Lung (tissue), 12 donors: ENCODE measurements around the gene MROH2B. TPM values are rescaled to one million over a fixed set of nuclear protein-coding genes. Genes with fewer than 3 reads are reported as not detected.
A peak's percentile ranks its signal among the peaks of the same experiment; 100 is the strongest.

ENCODE experiments used
- ATAC-seq: fragments of 200-7000 bp; cut with Tn5 transposase; one replicate; pipeline ENCODE4 v1.9.1; 2020; ENCODE audit warnings: moderate number of reproducible peaks; ENCODE audit not compliant: insufficient read depth, low FRiP score
- DNase-seq, 3 donors: peaks; one replicate each; pipeline ENCODE4 v3.0.0-alpha.2; 2013 to 2017
- H3K27ac ChIP-seq, 2 donors: one replicate each; pipeline ENCODE4 v1.5.1; 2013; ENCODE audit warnings: mild to moderate bottlenecking in 2 of 2, moderate library complexity in 2 of 2, control low read depth in 1 of 2, inconsistent platforms in 1 of 2, low read depth in 1 of 2, low read length in 1 of 2
- H3K27me3 ChIP-seq, 3 donors: one replicate each; pipeline ENCODE4 v1.5.1; 2013; ENCODE audit warnings: low read length in 2 of 3; ENCODE audit not compliant: control insufficient read depth in 3 of 3, insufficient read depth in 3 of 3
- H3K36me3 ChIP-seq, 4 donors: one replicate each; pipeline ENCODE4 v1.5.1; 2013; ENCODE audit warnings: low read length in 4 of 4, mild to moderate bottlenecking in 1 of 4, moderate library complexity in 1 of 4; ENCODE audit not compliant: control insufficient read depth in 4 of 4, insufficient read depth in 4 of 4
- H3K4me1 ChIP-seq, 5 donors: one replicate each; pipeline ENCODE4 v1.5.1; 2013; ENCODE audit warnings: low read length in 5 of 5, mild to moderate bottlenecking in 2 of 5, moderate library complexity in 1 of 5; ENCODE audit not compliant: control insufficient read depth in 5 of 5, insufficient read depth in 5 of 5
- H3K4me3 ChIP-seq: one replicate; pipeline ENCODE4 v1.5.1; 2013; ENCODE audit warnings: mild to moderate bottlenecking, control low read depth, moderate library complexity
- H3K9ac ChIP-seq, 2 donors: one replicate each; pipeline ENCODE4 v1.5.1; 2013; ENCODE audit warnings: low read length in 2 of 2, control low read depth in 1 of 2; ENCODE audit not compliant: insufficient read depth in 1 of 2
- H3K9me3 ChIP-seq, 4 donors: one replicate each; pipeline ENCODE4 v1.5.1; 2013; ENCODE audit warnings: low read length in 3 of 4, mild to moderate bottlenecking in 1 of 4, moderate library complexity in 1 of 4; ENCODE audit not compliant: control insufficient read depth in 4 of 4, insufficient read depth in 3 of 4
- WGBS, 2 donors: extraction: QIAGEN DNeasy Blood & Tissue Kit; methylation state at CpG; one replicate each; pipeline ENCODE4 v1.1.7; 2013; 5-methylcytosine and 5-hydroxymethylcytosine counted together
- polyA plus RNA-seq, 2 donors: library from polyadenylated mRNA; stranded (reverse); fragments of 200-250 nt; gene quantifications; one replicate each; pipeline ENCODE4 v1.2.1, GENCODE V29; 2013
- total RNA-seq, 2 donors: library from RNA; depleted of rRNA in 1 of 2; stranded (reverse); fragments of >200 nt in 1 of 2; gene quantifications; one replicate each; pipeline ENCODE4 v1.2.1, GENCODE V29; 2014 to 2021
- TF ChIP-seq, protein P1 (sequence below): IDR thresholded peaks from 2 replicates; pipeline ENCODE4 v1.5.1; 2012; ENCODE audit warnings: mild to moderate bottlenecking; ENCODE audit errors: control extremely low read depth, extremely low read depth
- donor health status: control.
- donor health status: control.
- donor health status: Bipolar disorder and iron deficiency.
- donor health status: healthy.
- donor health status: DM: yes; HTN: yes; CAD: no.

MROH2B gene
- total and polyA plus RNA-seq, 4 donors: not detected

DNA sequence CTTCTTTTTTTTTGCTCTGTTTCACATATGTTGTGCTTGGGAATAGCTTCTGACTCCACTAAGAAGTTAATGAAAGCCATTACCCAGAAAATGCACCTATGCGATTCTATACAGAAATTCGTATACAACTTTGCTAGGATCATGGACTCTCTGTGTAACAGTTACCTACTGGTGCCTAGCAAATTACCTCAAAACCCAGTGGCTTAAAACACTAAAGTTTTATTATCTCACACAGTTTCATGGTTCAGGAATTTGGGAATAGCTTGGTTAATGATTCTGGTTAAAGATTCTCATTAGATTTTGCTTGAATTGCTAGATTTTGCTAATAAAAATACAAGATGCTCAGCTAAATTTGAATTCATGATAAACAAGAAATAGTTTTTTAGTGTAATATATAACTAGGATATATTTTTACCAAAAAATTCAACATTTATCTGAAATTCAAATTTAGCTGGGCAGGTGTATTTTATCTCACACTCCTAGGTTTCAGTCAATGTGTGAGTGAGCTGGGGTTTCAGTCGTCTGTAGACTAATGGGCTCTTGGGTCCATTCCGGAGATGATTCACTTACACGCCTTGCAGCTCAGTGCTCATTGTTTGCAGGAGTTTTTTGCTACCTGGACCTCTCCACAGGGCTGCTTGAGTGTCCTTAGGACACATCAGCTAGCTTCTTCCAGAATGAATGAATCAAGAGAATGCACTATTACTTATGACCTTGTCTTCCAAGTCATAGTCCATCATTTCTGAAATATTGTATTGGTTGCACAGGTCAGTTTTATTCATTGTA, 75.1 kb downstream of the MROH2B start:
- TF ChIP-seq, protein P1, sequence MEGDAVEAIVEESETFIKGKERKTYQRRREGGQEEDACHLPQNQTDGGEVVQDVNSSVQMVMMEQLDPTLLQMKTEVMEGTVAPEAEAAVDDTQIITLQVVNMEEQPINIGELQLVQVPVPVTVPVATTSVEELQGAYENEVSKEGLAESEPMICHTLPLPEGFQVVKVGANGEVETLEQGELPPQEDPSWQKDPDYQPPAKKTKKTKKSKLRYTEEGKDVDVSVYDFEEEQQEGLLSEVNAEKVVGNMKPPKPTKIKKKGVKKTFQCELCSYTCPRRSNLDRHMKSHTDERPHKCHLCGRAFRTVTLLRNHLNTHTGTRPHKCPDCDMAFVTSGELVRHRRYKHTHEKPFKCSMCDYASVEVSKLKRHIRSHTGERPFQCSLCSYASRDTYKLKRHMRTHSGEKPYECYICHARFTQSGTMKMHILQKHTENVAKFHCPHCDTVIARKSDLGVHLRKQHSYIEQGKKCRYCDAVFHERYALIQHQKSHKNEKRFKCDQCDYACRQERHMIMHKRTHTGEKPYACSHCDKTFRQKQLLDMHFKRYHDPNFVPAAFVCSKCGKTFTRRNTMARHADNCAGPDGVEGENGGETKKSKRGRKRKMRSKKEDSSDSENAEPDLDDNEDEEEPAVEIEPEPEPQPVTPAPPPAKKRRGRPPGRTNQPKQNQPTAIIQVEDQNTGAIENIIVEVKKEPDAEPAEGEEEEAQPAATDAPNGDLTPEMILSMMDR: no peak
- Histone ChIP-seq H3K36me3 (peaks cover 0 to 3% (median 0%) of the 10 kb centered on the region in 4 donors), H3K27ac (no peak overlapping the region), H3K9me3 (no peaks in the 10 kb centered on the region), H3K4me1 (peaks cover 0 to 20% (median 3%) of the 10 kb centered on the region in 5 donors), H3K4me3 (no peak overlapping the region), H3K27me3 (no peaks in the 10 kb centered on the region), H3K9ac (no peak overlapping the region)
- no peak for ATAC-seq
- no peak for DNase-seq
- 94 to 96% methylated on average over 5 of the region's 5 CpGs for WGBS, 2 donors

- H3K9ac ChIP-seq: no peak overlapping the region
- DNase-seq (no peak), ATAC-seq (no peak)
- H3K4me1 ChIP-seq: peaks cover 0 to 26% (median 1%) of the 10 kb centered on the region in 5 donors
- TF ChIP-seq, protein P1: no peak
- H3K36me3 ChIP-seq: no peaks in the 10 kb centered on the region
- no peaks in the 10 kb centered on the region for H3K9me3 ChIP-seq
- 66 to 71% methylated on average over 5 of the region's 5 CpGs for WGBS, 2 donors
- H3K27me3 ChIP-seq: no peaks in the 10 kb centered on the region
- no peak overlapping the region for H3K4me3 ChIP-seq
- H3K27ac ChIP-seq: peak overlapping the region; percentile 45 to 48
Observed at GRCh38 chr5:40991981-40992559, 79.1 kb downstream of the MROH2B start.

- H3K4me1 ChIP-seq: peaks cover 0 to 26% (median 1%) of the 10 kb centered on the region in 5 donors
- TF ChIP-seq, protein P1: no peak
- no peak overlapping the region for H3K4me3 ChIP-seq
- peak; percentile 91 for ATAC-seq
- DNase-seq: peak; percentile 85 to 98 (median 97)
- H3K9me3 ChIP-seq: no peaks in the 10 kb centered on the region
- H3K9ac ChIP-seq: no peak overlapping the region
- no peaks in the 10 kb centered on the region for H3K27me3 ChIP-seq
- WGBS, 2 donors: 15 to 42% methylated on average over 2 of the region's 2 CpGs
- no peaks in the 10 kb centered on the region for H3K36me3 ChIP-seq
- H3K27ac ChIP-seq: peak overlapping the region in 1 of 2 donors; percentile 69
Observed at GRCh38 chr5:40991168-40991980, 79.8 kb downstream of the MROH2B start.
